HG03521 (cell line): ENCODE results near the gene QRICH2.
"Not testable (repeated sequence)": the region's sequence is repeated elsewhere in the genome, so short reads cannot be mapped to it uniquely, and the experiment has no call there.

ENCODE experiments used
- ATAC-seq: cut with Tn5 transposase; IDR thresholded peaks from one replicate; pipeline ENCODE4 v1.9.1; 2021; ENCODE audit warnings: mild to moderate bottlenecking, moderate library complexity; ENCODE audit not compliant: unreplicated experiment

QRICH2 gene

GRCh38 chr17:76278268-76278908 lies 29.7 kb downstream of the QRICH2 start:
- no peak for ATAC-seq

GRCh38 chr17:76277300-76278267 lies 30.5 kb downstream of the QRICH2 start:
- ATAC-seq, result no peak

- no peak for ATAC-seq
Observed at GRCh38 chr17:76276461-76277299, 31.4 kb downstream of the QRICH2 start.

GRCh38 chr17:76276069-76276431 lies 32.0 kb downstream of the QRICH2 start:
- no peak for ATAC-seq

- ATAC-seq, result no peak
Observed at GRCh38 chr17:76275382-76276068, 32.6 kb downstream of the QRICH2 start.

- ATAC-seq, result no peak
Observed at GRCh38 chr17:76274112-76274956, 33.7 kb downstream of the QRICH2 start.

- no peak for ATAC-seq
Observed at GRCh38 chr17:76273445-76274111, 34.5 kb downstream of the QRICH2 start.

GRCh38 chr17:76272541-76273444 lies 35.3 kb downstream of the QRICH2 start:
- ATAC-seq, result no peak

- ATAC-seq, result peak; percentile 50
Observed at GRCh38 chr17:76271669-76272540, 36.2 kb downstream of the QRICH2 start.

- no peak for ATAC-seq
Observed at GRCh38 chr17:76270770-76271668, 37.1 kb downstream of the QRICH2 start.

- no peak for ATAC-seq
Observed at GRCh38 chr17:76270127-76270592, 37.9 kb downstream of the QRICH2 start.

GRCh38 chr17:76268991-76269981 lies 38.8 kb downstream of the QRICH2 start:
- ATAC-seq, result no peak

GRCh38 chr17:76268015-76268749 lies 39.9 kb downstream of the QRICH2 start:
- ATAC-seq, result no peak

- not testable (repeated sequence) for ATAC-seq
Observed at GRCh38 chr17:76267581-76268001, 40.5 kb downstream of the QRICH2 start.
